GM19099 (cell line): ENCODE measurements around the gene DGKE.

Experiments
- POLR2A ChIP-seq: IDR thresholded peaks from 3 replicates; pipeline ENCODE4 v1.6.1; 2011; ENCODE audit warnings: low read depth; ENCODE audit not compliant: insufficient read length; ENCODE audit errors: extremely low read depth

The DGKE gene

GRCh38 chr17:56903560-56903959 is 69.6 kb downstream of the DGKE start:
- TF ChIP-seq POLR2A, result no peak

GRCh38 chr17:56908001-56908542 is 74.1 kb downstream of the DGKE start:
- TF ChIP-seq POLR2A, result no peak

GRCh38 chr17:56909742-56910508 is 76.0 kb downstream of the DGKE start:
- no peak for TF ChIP-seq POLR2A

- TF ChIP-seq POLR2A, result no peak
Observed at GRCh38 chr17:56910509-56911235, 76.7 kb downstream of the DGKE start.

GRCh38 chr17:56912105-56912999 is 78.4 kb downstream of the DGKE start:
- TF ChIP-seq POLR2A, result no peak

- no peak for TF ChIP-seq POLR2A
Observed at GRCh38 chr17:56913000-56913311, 79.0 kb downstream of the DGKE start.

GRCh38 chr17:56913353-56913866 is 79.5 kb downstream of the DGKE start:
- TF ChIP-seq POLR2A, result no peak

- TF ChIP-seq POLR2A, result peak; percentile 99
Observed at GRCh38 chr17:56913867-56914580, 80.1 kb downstream of the DGKE start, which contains the start of gene TRIM25. TRIM25 (minus strand) TSS chr17:56914049; CDS start chr17:56913988, 61 bp downstream.

- TF ChIP-seq POLR2A, result no peak
Observed at GRCh38 chr17:56914581-56915273, 80.8 kb downstream of the DGKE start.

GRCh38 chr17:56917559-56918296 is 83.8 kb downstream of the DGKE start:
- no peak for TF ChIP-seq POLR2A

GRCh38 chr17:56918916-56919315 is 85.0 kb downstream of the DGKE start:
- TF ChIP-seq POLR2A, result no peak
